OCI-LY7 (cell line): ENCODE results near the gene UBALD1.

Source experiments
- EZH2phosphoT487 ChIP-seq: fragments of 200-600 bp; sonication (generic); IDR thresholded peaks from 2 replicates; pipeline ENCODE4 v1.6.1; 2018; ENCODE audit warnings: low read depth, borderline replicate concordance, mild to moderate bottlenecking, mixed run types, antibody characterized with exemption, low read length, moderate library complexity, mixed read lengths
- TF ChIP-seq, protein P1 (sequence below): fragments of 200-600 bp; sonication (generic); conservative IDR thresholded peaks from 2 replicates; pipeline ENCODE4 v1.5.1; 2014; ENCODE audit warnings: mild to moderate bottlenecking, antibody characterized with exemption, low read length, moderate library complexity, mixed read lengths

DNA sequence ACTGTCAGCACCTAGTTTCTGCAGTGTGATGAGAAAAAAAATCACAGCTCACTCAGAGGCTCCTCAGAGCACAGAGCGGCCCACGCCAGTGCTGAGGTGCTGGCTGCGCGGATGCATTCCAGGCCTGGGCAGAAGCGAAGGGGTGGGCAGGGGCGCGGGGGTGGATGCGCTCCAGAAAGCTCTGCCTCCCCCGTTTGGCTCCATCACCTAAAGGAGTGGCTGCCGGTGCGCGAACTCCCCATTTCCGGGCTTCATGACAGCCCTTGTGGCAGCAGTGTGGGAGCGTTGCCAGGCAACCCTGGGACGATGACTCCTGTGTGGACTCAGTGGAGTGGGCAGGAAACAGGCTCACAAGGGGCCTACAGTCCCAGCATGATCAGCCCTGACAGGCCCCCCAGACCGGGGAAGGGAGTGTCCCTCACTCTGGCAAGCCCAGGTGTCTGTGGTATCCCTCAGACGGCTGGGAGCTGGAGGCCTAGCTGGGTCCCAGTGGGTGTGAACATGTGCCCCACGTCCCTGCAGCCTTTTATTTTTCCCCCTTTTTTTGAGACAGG, 45.8 kb upstream of the UBALD1 start:
- TF ChIP-seq, protein P1, sequence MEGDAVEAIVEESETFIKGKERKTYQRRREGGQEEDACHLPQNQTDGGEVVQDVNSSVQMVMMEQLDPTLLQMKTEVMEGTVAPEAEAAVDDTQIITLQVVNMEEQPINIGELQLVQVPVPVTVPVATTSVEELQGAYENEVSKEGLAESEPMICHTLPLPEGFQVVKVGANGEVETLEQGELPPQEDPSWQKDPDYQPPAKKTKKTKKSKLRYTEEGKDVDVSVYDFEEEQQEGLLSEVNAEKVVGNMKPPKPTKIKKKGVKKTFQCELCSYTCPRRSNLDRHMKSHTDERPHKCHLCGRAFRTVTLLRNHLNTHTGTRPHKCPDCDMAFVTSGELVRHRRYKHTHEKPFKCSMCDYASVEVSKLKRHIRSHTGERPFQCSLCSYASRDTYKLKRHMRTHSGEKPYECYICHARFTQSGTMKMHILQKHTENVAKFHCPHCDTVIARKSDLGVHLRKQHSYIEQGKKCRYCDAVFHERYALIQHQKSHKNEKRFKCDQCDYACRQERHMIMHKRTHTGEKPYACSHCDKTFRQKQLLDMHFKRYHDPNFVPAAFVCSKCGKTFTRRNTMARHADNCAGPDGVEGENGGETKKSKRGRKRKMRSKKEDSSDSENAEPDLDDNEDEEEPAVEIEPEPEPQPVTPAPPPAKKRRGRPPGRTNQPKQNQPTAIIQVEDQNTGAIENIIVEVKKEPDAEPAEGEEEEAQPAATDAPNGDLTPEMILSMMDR: no peak
- no peak for TF ChIP-seq EZH2phosphoT487
